ENCODE measurements around the gene EPC1. TPM values are rescaled to one million over a fixed set of nuclear protein-coding genes. Genes with fewer than 3 reads are reported as not detected.

EPC1 gene
- total and polyA plus RNA-seq, 12 donors, result 8.4 to 25.4 (median 19.0) TPM

DNA sequence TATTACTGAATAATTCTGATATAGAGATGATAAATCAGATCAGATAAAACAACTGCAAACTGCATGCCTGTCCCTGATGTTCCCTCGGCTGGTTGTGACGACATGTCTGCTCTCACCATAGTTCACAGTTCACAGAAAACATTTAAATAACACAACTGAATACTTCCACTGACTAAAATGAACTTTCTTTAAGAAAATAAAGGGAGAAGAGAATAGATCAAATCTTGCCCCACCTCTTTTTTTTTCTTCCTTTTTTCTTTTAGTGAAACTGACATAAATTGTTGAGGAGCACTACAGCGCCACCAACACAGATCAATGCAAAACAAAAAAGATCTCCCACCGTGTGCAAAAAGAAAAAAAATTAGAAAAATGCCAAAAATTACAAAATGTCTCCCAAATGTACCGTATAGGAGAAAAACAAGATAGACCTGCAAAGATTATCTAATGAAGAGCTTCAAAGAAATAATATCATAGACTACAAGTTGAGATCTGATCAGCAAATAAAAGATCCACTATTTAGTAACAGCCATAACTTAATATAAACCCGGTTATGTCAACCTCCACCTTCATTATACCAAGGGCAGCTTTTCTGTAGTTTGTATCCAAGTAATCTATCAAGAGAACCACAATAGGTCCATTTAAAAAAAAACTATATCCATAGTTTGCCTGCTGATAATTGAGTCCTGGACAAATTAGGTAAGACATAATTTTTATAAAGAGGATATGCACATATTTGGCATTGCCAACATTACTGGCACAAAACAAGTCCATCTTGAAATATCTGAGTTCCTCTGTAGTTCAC is 30.7 kb upstream of the EPC1 start:
- H3K4me3 ChIP-seq, result peak overlapping the region; percentile 46 to 91 (median 72)
- DNase-seq (no peak), ATAC-seq (peak in 6 of 8 donors; percentile 19 to 48 (median 34))
- intact Hi-C loops (cut with DNase I), result loop anchor here in 8 of 10 donors (2.0 to 10.0 kb wide), 3 partner anchors 69 to 323 kb away; partner anchors contain the start of genes CCDC7 (in 8 of the 8) and KIF5B (in 1 of the 8)
- H3K27me3 ChIP-seq, result no peaks in the 10 kb centered on the region
- peaks cover 0 to 5% (median 0%) of the 10 kb centered on the region in 11 donors for H3K9me3 ChIP-seq
- H3K27ac ChIP-seq, result peak overlapping the region; percentile 60 to 92 (median 87)
- no peaks in the 10 kb centered on the region for H3K36me3 ChIP-seq
- 0% methylated on average over 6 of the region's 6 CpGs for WGBS, 2 donors
- TF ChIP-seq, protein P1, sequence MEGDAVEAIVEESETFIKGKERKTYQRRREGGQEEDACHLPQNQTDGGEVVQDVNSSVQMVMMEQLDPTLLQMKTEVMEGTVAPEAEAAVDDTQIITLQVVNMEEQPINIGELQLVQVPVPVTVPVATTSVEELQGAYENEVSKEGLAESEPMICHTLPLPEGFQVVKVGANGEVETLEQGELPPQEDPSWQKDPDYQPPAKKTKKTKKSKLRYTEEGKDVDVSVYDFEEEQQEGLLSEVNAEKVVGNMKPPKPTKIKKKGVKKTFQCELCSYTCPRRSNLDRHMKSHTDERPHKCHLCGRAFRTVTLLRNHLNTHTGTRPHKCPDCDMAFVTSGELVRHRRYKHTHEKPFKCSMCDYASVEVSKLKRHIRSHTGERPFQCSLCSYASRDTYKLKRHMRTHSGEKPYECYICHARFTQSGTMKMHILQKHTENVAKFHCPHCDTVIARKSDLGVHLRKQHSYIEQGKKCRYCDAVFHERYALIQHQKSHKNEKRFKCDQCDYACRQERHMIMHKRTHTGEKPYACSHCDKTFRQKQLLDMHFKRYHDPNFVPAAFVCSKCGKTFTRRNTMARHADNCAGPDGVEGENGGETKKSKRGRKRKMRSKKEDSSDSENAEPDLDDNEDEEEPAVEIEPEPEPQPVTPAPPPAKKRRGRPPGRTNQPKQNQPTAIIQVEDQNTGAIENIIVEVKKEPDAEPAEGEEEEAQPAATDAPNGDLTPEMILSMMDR (IDR thresholded peaks at IDR 0.05), result peak in 5 of 9 donors; percentile 22 to 53 (median 46)
- H3K4me1 ChIP-seq, result peaks cover 0 to 38% (median 19%) of the 10 kb centered on the region in 9 donors

DNA sequence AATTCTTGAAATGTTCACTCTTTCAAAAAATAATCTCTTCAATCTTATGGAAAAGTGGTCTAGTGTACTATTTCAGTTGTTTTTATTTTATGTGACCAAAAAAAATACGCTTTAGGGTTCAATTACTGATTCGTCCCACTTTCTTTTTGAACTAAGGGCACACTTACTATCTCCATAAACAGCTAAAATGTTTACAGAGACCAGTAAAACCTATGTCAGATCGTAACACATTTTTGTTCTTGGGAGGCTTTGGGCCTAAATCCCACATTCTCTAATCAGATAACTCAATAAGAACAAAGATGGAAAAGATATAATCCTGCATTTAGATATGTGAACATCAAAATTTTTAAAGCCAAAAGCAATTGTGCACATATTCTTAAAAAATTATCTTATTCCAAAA is 29.8 kb upstream of the EPC1 start:
- Histone ChIP-seq H3K9me3 (peaks cover 0 to 5% (median 0%) of the 10 kb centered on the region in 11 donors), H3K4me1 (peaks cover 0 to 43% (median 24%) of the 10 kb centered on the region in 9 donors), H3K4me3 (peak overlapping the region; percentile 46 to 91 (median 72)), H3K27me3 (no peaks in the 10 kb centered on the region), H3K27ac (peak overlapping the region in 9 of 10 donors; percentile 72 to 92 (median 88)), H3K36me3 (no peaks in the 10 kb centered on the region)
- TF ChIP-seq, protein P1 (IDR thresholded peaks at IDR 0.05), result no peak
- ATAC-seq (no peak), DNase-seq (no peak)
- 12 to 15% methylated on average over 3 of the region's 3 CpGs for WGBS, 2 donors
- intact Hi-C loops (cut with DNase I), result loop anchor here in 4 of 10 donors (5.0 to 10.0 kb wide), 2 partner anchors 71 to 322 kb away; partner anchors contain the start of genes CCDC7 (in 3 of the 4) and KIF5B (in 1 of the 4)

DNA sequence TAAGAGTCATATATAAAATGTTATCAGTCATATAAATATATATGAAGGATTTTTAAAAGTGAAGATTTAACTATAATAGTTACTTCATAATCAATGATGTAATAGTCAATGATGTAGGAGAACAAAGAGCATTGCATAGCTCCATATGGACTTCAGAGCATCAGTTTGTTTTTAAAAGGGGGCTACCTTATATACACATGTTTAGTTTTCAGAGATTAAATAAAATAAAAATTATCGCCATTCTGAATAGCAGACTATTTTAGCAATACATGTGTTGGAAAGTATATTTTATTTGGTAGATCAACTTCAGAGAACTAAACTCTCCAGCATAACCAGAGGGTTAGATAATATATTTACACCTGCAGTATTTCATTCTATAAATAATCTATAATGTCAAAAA is 29.1 kb upstream of the EPC1 start:
- DNase-seq, result no peak
- Histone ChIP-seq H3K9me3 (peaks cover 0 to 5% (median 0%) of the 10 kb centered on the region in 11 donors), H3K4me3 (peak overlapping the region in 9 of 10 donors; percentile 46 to 91 (median 73)), H3K36me3 (peaks cover 0 to 3% (median 0%) of the 10 kb centered on the region in 9 donors), H3K4me1 (peaks cover 0 to 45% (median 31%) of the 10 kb centered on the region in 9 donors), H3K27ac (peak overlapping the region in 6 of 10 donors; percentile 82 to 92 (median 88)), H3K27me3 (no peaks in the 10 kb centered on the region)
- ATAC-seq, result no peak
- TF ChIP-seq, protein P1 (IDR thresholded peaks at IDR 0.05), result no peak
- intact Hi-C loops (cut with DNase I), result loop anchor here in 4 of 10 donors (5.0 to 10.0 kb wide), 2 partner anchors 71 to 321 kb away; partner anchors contain the start of genes CCDC7 (in 3 of the 4) and KIF5B (in 1 of the 4)
- 65 to 71% methylated on average over 1 of the region's 1 CpG for WGBS, 2 donors

DNA sequence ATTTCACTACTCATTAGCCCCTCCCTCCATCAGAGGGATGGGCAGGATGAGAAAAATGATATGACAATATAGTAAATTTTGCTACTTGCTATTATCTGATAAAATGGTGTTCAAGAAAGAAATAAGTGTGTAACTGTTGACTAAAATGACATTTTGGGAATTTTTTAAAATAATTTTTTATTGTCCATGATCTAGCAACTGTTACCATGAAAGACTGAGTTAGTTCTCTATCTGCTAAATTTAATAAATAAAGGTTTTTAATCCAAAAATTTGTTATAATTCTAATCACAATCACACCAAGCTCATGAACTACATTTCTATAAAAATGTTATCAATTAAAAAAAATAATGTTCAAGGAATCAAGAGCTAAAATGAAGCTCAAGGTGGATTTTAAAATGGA is 28.7 kb upstream of the EPC1 start:
- ATAC-seq, result no peak
- H3K4me3 ChIP-seq, result peak overlapping the region in 4 of 10 donors; percentile 67 to 91 (median 73)
- peaks cover 0 to 49% (median 35%) of the 10 kb centered on the region in 9 donors for H3K4me1 ChIP-seq
- TF ChIP-seq, protein P1 (IDR thresholded peaks at IDR 0.05), result no peak
- H3K27ac ChIP-seq, result peak overlapping the region in 1 of 10 donors; percentile 90
- H3K27me3 ChIP-seq, result no peaks in the 10 kb centered on the region
- intact Hi-C loops (cut with DNase I), result loop anchor here in 4 of 10 donors (5.0 to 10.0 kb wide), 2 partner anchors 72 to 321 kb away; partner anchors contain the start of genes CCDC7 (in 3 of the 4) and KIF5B (in 1 of the 4)
- H3K36me3 ChIP-seq, result peaks cover 0 to 6% (median 0%) of the 10 kb centered on the region in 9 donors
- no peak for DNase-seq
- H3K9me3 ChIP-seq, result peaks cover 0 to 5% (median 0%) of the 10 kb centered on the region in 11 donors

All from heart right ventricle (tissue), 16 donors.